Suprapubic skin (tissue), 4 donors: Measurements from ENCODE around the gene CACNA2D4. TPM values are rescaled to one million over a fixed set of nuclear protein-coding genes. Genes with fewer than 3 reads are reported as not detected.

Experiments used
- DNase-seq, 2 donors: peaks; one replicate each; pipeline ENCODE4 v3.0.0-alpha.2; 2019; ENCODE audit warnings: low spot score in 2 of 2
- H3K27ac ChIP-seq: fragments of 200-600 bp; sonication (generic); one replicate; pipeline ENCODE4 v1.5.1; 2019
- H3K27me3 ChIP-seq: fragments of 200-600 bp; sonication (generic); one replicate; pipeline ENCODE4 v1.5.1; 2019
- H3K36me3 ChIP-seq: fragments of 200-600 bp; sonication (generic); one replicate; pipeline ENCODE4 v1.5.1; 2019
- H3K4me1 ChIP-seq: fragments of 200-600 bp; sonication (generic); one replicate; pipeline ENCODE4 v1.5.1; 2019
- H3K4me3 ChIP-seq: fragments of 200-600 bp; sonication (generic); one replicate; pipeline ENCODE4 v1.5.1; 2019; ENCODE audit warnings: mild to moderate bottlenecking
- H3K9me3 ChIP-seq: fragments of 200-600 bp; sonication (generic); one replicate; pipeline ENCODE4 v1.5.1; 2019
- EP300 ChIP-seq: sonication (generic); formaldehyde crosslinking; IDR thresholded peaks from one replicate; pipeline ENCODE4 v1.6.1; 2017; ENCODE audit warnings: antibody characterized with exemption
- POLR2A ChIP-seq, 2 donors: fragments of 450-650 bp; IDR thresholded peaks; one replicate each; pipeline ENCODE4 v1.6.1; 2017; ENCODE audit warnings: antibody characterized with exemption in 2 of 2, mild to moderate bottlenecking in 2 of 2, moderate library complexity in 2 of 2
- POLR2AphosphoS5 ChIP-seq, 3 donors: sonication (generic); formaldehyde crosslinking; IDR thresholded peaks; one replicate each; pipeline ENCODE4 v1.6.1; 2017; ENCODE audit warnings: antibody characterized with exemption in 3 of 3
- WGBS: methylation state at CpG from one replicate; pipeline ENCODE4 v1.1.5; 2018; 5-methylcytosine and 5-hydroxymethylcytosine counted together
- total RNA-seq, 4 donors: library from RNA; depleted of rRNA; stranded (reverse); fragments of >200 nt; gene quantifications; one replicate each; pipeline ENCODE4 v1.1.0, GENCODE V29; 2016
- TF ChIP-seq, protein P1 (sequence below), 2 donors: fragments of 200-600 bp in 1 of 2; fragments of 450-650 bp in 1 of 2; sonication (generic) in 1 of 2; IDR thresholded peaks; one replicate each; pipeline ENCODE4 v1.5.1; 2016 to 2019; ENCODE audit warnings: antibody characterized with exemption in 2 of 2, mild to moderate bottlenecking in 1 of 2, moderate library complexity in 1 of 2

CACNA2D4 gene
- total RNA-seq, 4 donors from 2014 or later: 0.56 to 1.5 (median 0.97) TPM

DNA sequence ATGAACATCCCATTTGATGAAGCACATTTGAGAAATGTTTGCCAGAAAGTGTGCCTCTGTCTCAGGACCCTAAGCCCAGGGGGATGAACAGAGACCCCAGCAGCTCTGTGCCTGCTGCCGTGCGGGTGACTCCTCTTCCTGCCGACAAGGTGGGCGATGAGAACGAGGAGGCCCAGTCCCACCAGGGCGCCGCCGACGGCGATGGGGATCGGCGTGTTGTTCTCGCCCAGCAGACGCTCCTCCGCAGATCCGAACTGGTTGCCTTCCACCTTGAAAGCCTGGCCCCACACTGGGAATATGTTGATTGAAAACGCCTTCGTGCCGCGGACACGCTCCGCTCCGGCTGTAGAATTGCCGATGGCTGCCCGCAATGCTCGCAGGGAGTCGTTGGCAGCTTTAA lies 54.0 kb downstream of the CACNA2D4 start:
- DNase-seq: no peak
- WGBS: 52% methylated on average over 27 of the region's 27 CpGs
- peaks cover 19% of the 10 kb centered on the region for H3K27me3 ChIP-seq
- no peak overlapping the region for H3K27ac ChIP-seq
- TF ChIP-seq, protein P1, sequence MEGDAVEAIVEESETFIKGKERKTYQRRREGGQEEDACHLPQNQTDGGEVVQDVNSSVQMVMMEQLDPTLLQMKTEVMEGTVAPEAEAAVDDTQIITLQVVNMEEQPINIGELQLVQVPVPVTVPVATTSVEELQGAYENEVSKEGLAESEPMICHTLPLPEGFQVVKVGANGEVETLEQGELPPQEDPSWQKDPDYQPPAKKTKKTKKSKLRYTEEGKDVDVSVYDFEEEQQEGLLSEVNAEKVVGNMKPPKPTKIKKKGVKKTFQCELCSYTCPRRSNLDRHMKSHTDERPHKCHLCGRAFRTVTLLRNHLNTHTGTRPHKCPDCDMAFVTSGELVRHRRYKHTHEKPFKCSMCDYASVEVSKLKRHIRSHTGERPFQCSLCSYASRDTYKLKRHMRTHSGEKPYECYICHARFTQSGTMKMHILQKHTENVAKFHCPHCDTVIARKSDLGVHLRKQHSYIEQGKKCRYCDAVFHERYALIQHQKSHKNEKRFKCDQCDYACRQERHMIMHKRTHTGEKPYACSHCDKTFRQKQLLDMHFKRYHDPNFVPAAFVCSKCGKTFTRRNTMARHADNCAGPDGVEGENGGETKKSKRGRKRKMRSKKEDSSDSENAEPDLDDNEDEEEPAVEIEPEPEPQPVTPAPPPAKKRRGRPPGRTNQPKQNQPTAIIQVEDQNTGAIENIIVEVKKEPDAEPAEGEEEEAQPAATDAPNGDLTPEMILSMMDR (IDR thresholded peaks at IDR 0.05): no peak
- TF ChIP-seq EP300 (no peak), POLR2AphosphoS5 (IDR thresholded peaks at IDR 0.05) (no peak), POLR2A (IDR thresholded peaks at IDR 0.05) (no peak)
- H3K4me1 ChIP-seq: no peaks in the 10 kb centered on the region
- H3K4me3 ChIP-seq: no peak overlapping the region
- no peaks in the 10 kb centered on the region for H3K9me3 ChIP-seq
- no peaks in the 10 kb centered on the region for H3K36me3 ChIP-seq

GRCh38 chr12:1863823-1864222 lies 54.6 kb downstream of the CACNA2D4 start:
- no peaks in the 10 kb centered on the region for H3K36me3 ChIP-seq
- DNase-seq: no peak
- H3K27me3 ChIP-seq: peaks cover 19% of the 10 kb centered on the region
- no peaks in the 10 kb centered on the region for H3K9me3 ChIP-seq
- H3K4me1 ChIP-seq: no peaks in the 10 kb centered on the region
- WGBS: 93% methylated on average over 16 of the region's 16 CpGs
- TF ChIP-seq POLR2AphosphoS5 (IDR thresholded peaks at IDR 0.05) (no peak), EP300 (no peak), POLR2A (IDR thresholded peaks at IDR 0.05) (no peak)
- TF ChIP-seq, protein P1 (IDR thresholded peaks at IDR 0.05): no peak
- H3K27ac ChIP-seq: no peak overlapping the region
- H3K4me3 ChIP-seq: no peak overlapping the region

- DNase-seq: no peak
- TF ChIP-seq POLR2AphosphoS5 (IDR thresholded peaks at IDR 0.05) (no peak), POLR2A (IDR thresholded peaks at IDR 0.05) (no peak), EP300 (no peak)
- TF ChIP-seq, protein P1 (IDR thresholded peaks at IDR 0.05): no peak
- Histone ChIP-seq H3K27me3 (peaks cover 23% of the 10 kb centered on the region), H3K4me3 (no peak overlapping the region), H3K36me3 (no peaks in the 10 kb centered on the region), H3K9me3 (no peaks in the 10 kb centered on the region), H3K27ac (no peak overlapping the region), H3K4me1 (no peaks in the 10 kb centered on the region)
These were observed 55.5 kb downstream of the CACNA2D4 start for GRCh38 chr12:1862973-1863372.

DNA sequence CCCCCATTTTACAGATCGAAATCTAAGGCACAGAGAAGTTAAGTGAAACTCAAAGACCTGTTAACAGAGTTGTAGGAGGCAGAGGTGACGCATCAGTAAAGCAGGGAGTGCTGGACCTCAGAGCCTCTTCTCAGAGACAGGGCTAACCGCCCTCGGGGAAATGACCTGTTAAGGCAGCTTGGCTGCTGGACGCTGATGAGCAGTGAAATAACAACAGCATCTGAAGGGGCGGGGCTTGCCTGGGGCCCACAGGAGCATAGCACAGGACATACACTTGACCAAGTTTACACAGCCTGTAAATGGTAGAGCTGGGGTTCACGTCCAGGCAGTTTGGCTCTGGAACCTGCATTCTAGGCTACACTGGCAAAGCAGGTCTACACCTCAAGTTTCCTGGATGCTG lies 58.8 kb downstream of the CACNA2D4 start:
- Histone ChIP-seq H3K36me3 (no peaks in the 10 kb centered on the region), H3K27ac (no peak overlapping the region), H3K4me1 (no peaks in the 10 kb centered on the region), H3K27me3 (peaks cover 9% of the 10 kb centered on the region), H3K9me3 (peaks cover 8% of the 10 kb centered on the region), H3K4me3 (no peak overlapping the region)
- TF ChIP-seq, protein P1 (IDR thresholded peaks at IDR 0.05): no peak
- no peak for TF ChIP-seq POLR2AphosphoS5 (IDR thresholded peaks at IDR 0.05)
- TF ChIP-seq EP300: no peak
- no peak for TF ChIP-seq POLR2A (IDR thresholded peaks at IDR 0.05)
- 74% methylated on average over 6 of the region's 7 CpGs for WGBS
- no peak for DNase-seq

GRCh38 chr12:1858456-1858855 lies 60.0 kb downstream of the CACNA2D4 start:
- WGBS: 90% methylated on average over 11 of the region's 11 CpGs
- Histone ChIP-seq H3K9me3 (peaks cover 13% of the 10 kb centered on the region), H3K27me3 (peaks cover 6% of the 10 kb centered on the region), H3K27ac (no peak overlapping the region), H3K4me3 (no peak overlapping the region), H3K4me1 (no peaks in the 10 kb centered on the region), H3K36me3 (no peaks in the 10 kb centered on the region)
- TF ChIP-seq, protein P1 (IDR thresholded peaks at IDR 0.05): no peak
- no peak for TF ChIP-seq POLR2AphosphoS5 (IDR thresholded peaks at IDR 0.05)
- TF ChIP-seq POLR2A (IDR thresholded peaks at IDR 0.05): no peak
- no peak for TF ChIP-seq EP300
- DNase-seq: no peak
